ENCODE results near the gene IL34. TPM values are rescaled to one million over a fixed set of nuclear protein-coding genes. Genes with fewer than 3 reads are reported as not detected.
A peak's percentile ranks its signal among the peaks of the same experiment; 100 is the strongest.

The IL34 gene
- total and polyA plus RNA-seq, 5 experiments from 2014 or later: 0.36 TPM; not detected in 4

GRCh38 chr16:70684146-70685060, 38.0 kb downstream of the IL34 start:
- Mint-ChIP-seq H3K27ac (peak overlapping the region in 1 of 10 donors; percentile 52), H3K4me1 (peaks cover 8 to 35% (median 16%) of the 10 kb centered on the region in 4 donors), H3K36me3 (no peaks in the 10 kb centered on the region), H3K4me3 (peak overlapping the region; percentile 64 to 83 (median 72)), H3K9me3 (no peaks in the 10 kb centered on the region), H3K27me3 (peaks cover 0 to 5% (median 0%) of the 10 kb centered on the region in 5 donors)
- POLR2A ChIA-PET: interaction anchor here (0.7 to 6.9 kb wide), 3 partner anchors 47 to 53 kb away, joined by 4 to 50 read pairs (median 9); no protein-coding TSS in a partner anchor
- DNase-seq (no peak), ATAC-seq (no peak)

- ATAC-seq: peak; percentile 66 to 71
- H3K9me3 Mint-ChIP-seq: no peaks in the 10 kb centered on the region
- POLR2A ChIA-PET: interaction anchor here (0.6 to 6.9 kb wide), 2 partner anchors 51 to 420 kb away, joined by 3 to 50 read pairs; no protein-coding TSS in a partner anchor
- H3K36me3 Mint-ChIP-seq: no peaks in the 10 kb centered on the region
- peaks cover 0 to 5% (median 0%) of the 10 kb centered on the region in 5 donors for H3K27me3 Mint-ChIP-seq
- peaks cover 8 to 36% (median 18%) of the 10 kb centered on the region in 4 donors for H3K4me1 Mint-ChIP-seq
- H3K4me3 Mint-ChIP-seq: peak overlapping the region; percentile 64 to 83 (median 72)
- peak overlapping the region in 1 of 10 donors; percentile 71 for H3K27ac Mint-ChIP-seq
- DNase-seq: peak in 4 of 10 donors; percentile 19 to 30 (median 25)
Observed at GRCh38 chr16:70685061-70685937, 38.9 kb downstream of the IL34 start.

- H3K9me3 Mint-ChIP-seq: no peaks in the 10 kb centered on the region
- peaks cover 0 to 5% (median 0%) of the 10 kb centered on the region in 5 donors for H3K27me3 Mint-ChIP-seq
- H3K27ac Mint-ChIP-seq: peak within 1 kb of the TSS in 9 of 10 donors; percentile 25 to 77 (median 53)
- peak; percentile 76 to 78 for ATAC-seq
- POLR2A ChIA-PET: interaction anchor here (0.5 to 6.9 kb wide), 3 partner anchors 27 to 421 kb away, joined by 3 to 50 read pairs (median 3); no protein-coding TSS in a partner anchor
- H3K36me3 Mint-ChIP-seq: no peaks in the 10 kb centered on the region
- H3K4me1 Mint-ChIP-seq: peaks cover 8 to 34% (median 18%) of the 10 kb centered on the region in 4 donors
- H3K4me3 Mint-ChIP-seq: peak within 1 kb of the TSS; percentile 64 to 85 (median 74)
- DNase-seq: peak in 9 of 10 donors; percentile 25 to 73 (median 47)
Observed at GRCh38 chr16:70685938-70686375, 39.6 kb downstream of the IL34 start, which contains the start of gene MTSS2. TSS of gene MTSS2 (minus strand) at chr16:70686053. CDS start at chr16:70685791, 262 bp downstream.

GRCh38 chr16:70686376-70687101, 40.2 kb downstream of the IL34 start:
- ATAC-seq (peak; percentile 31 to 34), DNase-seq (no peak)
- peak overlapping the region in 9 of 10 donors; percentile 25 to 77 (median 53) for H3K27ac Mint-ChIP-seq
- peaks cover 8 to 30% (median 18%) of the 10 kb centered on the region in 4 donors for H3K4me1 Mint-ChIP-seq
- peaks cover 0 to 5% (median 0%) of the 10 kb centered on the region in 5 donors for H3K27me3 Mint-ChIP-seq
- no peaks in the 10 kb centered on the region for H3K9me3 Mint-ChIP-seq
- H3K36me3 Mint-ChIP-seq: no peaks in the 10 kb centered on the region
- POLR2A ChIA-PET: interaction anchor here (0.5 to 6.9 kb wide), 3 partner anchors 10 to 50 kb away, joined by 3 to 50 read pairs (median 6); no protein-coding TSS in a partner anchor
- peak overlapping the region; percentile 64 to 87 (median 73) for H3K4me3 Mint-ChIP-seq

GRCh38 chr16:70687102-70687511, 40.7 kb downstream of the IL34 start:
- POLR2A ChIA-PET: interaction anchor here (1.2 to 6.9 kb wide), 3 partner anchors 9 to 79 kb away, joined by 3 to 50 read pairs (median 6); no protein-coding TSS in a partner anchor
- Mint-ChIP-seq H3K36me3 (no peaks in the 10 kb centered on the region), H3K4me1 (peaks cover 8 to 28% (median 18%) of the 10 kb centered on the region in 4 donors), H3K9me3 (no peaks in the 10 kb centered on the region), H3K27me3 (peaks cover 0 to 5% (median 0%) of the 10 kb centered on the region in 5 donors), H3K4me3 (peak overlapping the region; percentile 52 to 87 (median 66)), H3K27ac (peak overlapping the region in 7 of 10 donors; percentile 31 to 82 (median 73))
- DNase-seq (no peak), ATAC-seq (no peak)

- ATAC-seq (no peak), DNase-seq (no peak)
- POLR2A ChIA-PET: interaction anchor here (1.2 to 6.9 kb wide), 3 partner anchors 9 to 78 kb away, joined by 3 to 50 read pairs (median 6); no protein-coding TSS in a partner anchor
- Mint-ChIP-seq H3K9me3 (no peaks in the 10 kb centered on the region), H3K36me3 (no peaks in the 10 kb centered on the region), H3K27ac (peak overlapping the region in 5 of 10 donors; percentile 34 to 78 (median 70)), H3K4me3 (peak overlapping the region in 6 of 10 donors; percentile 12 to 87 (median 70)), H3K4me1 (peaks cover 6 to 26% (median 14%) of the 10 kb centered on the region in 4 donors), H3K27me3 (peaks cover 0 to 5% (median 0%) of the 10 kb centered on the region in 5 donors)
Observed at GRCh38 chr16:70687671-70688245, 41.4 kb downstream of the IL34 start.

GRCh38 chr16:70688246-70688742, 41.9 kb downstream of the IL34 start:
- Mint-ChIP-seq H3K36me3 (no peaks in the 10 kb centered on the region), H3K4me1 (peaks cover 8 to 23% (median 14%) of the 10 kb centered on the region in 4 donors), H3K27ac (peak overlapping the region in 3 of 10 donors; percentile 34 to 81 (median 50)), H3K4me3 (peak overlapping the region in 2 of 10 donors; percentile 12 to 54), H3K9me3 (no peaks in the 10 kb centered on the region), H3K27me3 (peaks cover 0 to 5% (median 0%) of the 10 kb centered on the region in 5 donors)
- POLR2A ChIA-PET: interaction anchor here (1.2 to 6.9 kb wide), 2 partner anchors 48 to 78 kb away, joined by 3 to 50 read pairs; no protein-coding TSS in a partner anchor
- ATAC-seq (no peak), DNase-seq (no peak)

- ATAC-seq (no peak), DNase-seq (no peak)
- Mint-ChIP-seq H3K27ac (peak overlapping the region in 5 of 10 donors; percentile 29 to 81 (median 34)), H3K36me3 (no peaks in the 10 kb centered on the region), H3K9me3 (no peaks in the 10 kb centered on the region), H3K4me1 (peaks cover 8 to 26% (median 14%) of the 10 kb centered on the region in 4 donors), H3K4me3 (no peak overlapping the region), H3K27me3 (peaks cover 0 to 2% (median 0%) of the 10 kb centered on the region in 5 donors)
- POLR2A ChIA-PET: interaction anchor here (0.5 to 6.9 kb wide), 2 partner anchors 47 to 662 kb away, joined by 3 to 50 read pairs; no protein-coding TSS in a partner anchor
Observed at GRCh38 chr16:70689035-70689969, 42.9 kb downstream of the IL34 start.

- POLR2A ChIA-PET: interaction anchor here (6.9 kb wide), 1 partner anchor 46 kb away, joined by 50 read pairs; no protein-coding TSS in a partner anchor
- H3K4me3 Mint-ChIP-seq: no peak overlapping the region
- no peak for ATAC-seq
- H3K27me3 Mint-ChIP-seq: peaks cover 0 to under 1% (median 0%) of the 10 kb centered on the region in 5 donors
- peak overlapping the region in 4 of 10 donors; percentile 34 to 75 (median 38) for H3K27ac Mint-ChIP-seq
- peaks cover 8 to 23% (median 16%) of the 10 kb centered on the region in 4 donors for H3K4me1 Mint-ChIP-seq
- no peaks in the 10 kb centered on the region for H3K36me3 Mint-ChIP-seq
- no peaks in the 10 kb centered on the region for H3K9me3 Mint-ChIP-seq
- DNase-seq: no peak
Observed at GRCh38 chr16:70689970-70690891, 43.9 kb downstream of the IL34 start.
